Activated CD4-positive, alpha-beta T cell treated with anti-CD3 and anti-CD28 coated beads for 36 hours (primary cell): ENCODE results near the gene AKR1C8. TPM values are rescaled to one million over a fixed set of nuclear protein-coding genes. Genes with fewer than 3 reads are reported as not detected.
"Not testable (repeated sequence)": the region's sequence is repeated elsewhere in the genome, so short reads cannot be mapped to it uniquely, and the experiment has no call there.

Experiments used
- ATAC-seq: fragments of 200-7000 bp; cut with Tn5 transposase; one replicate; pipeline ENCODE4 v1.10.0; 2021; ENCODE audit warnings: mild to moderate bottlenecking, moderate library complexity
- CTCF ChIA-PET: fragments of 350-600 bp; sonication (Branson Sonifier 250); formaldehyde crosslinking; loops from one replicate; lab custom pipeline; 2021; ENCODE audit warnings: antibody characterized with exemption; lab: Charles Lee
- POLR2A ChIA-PET: fragments of 350-600 bp; sonication (Branson Sonifier 250); formaldehyde crosslinking; loops from one replicate; lab custom pipeline; 2021; ENCODE audit warnings: antibody characterized with exemption, inconsistent platforms; lab: Charles Lee
- DNase-seq: peaks from one replicate; pipeline ENCODE4 v3.0.0-alpha.2; 2020
- H3K27ac Mint-ChIP-seq: one replicate; pipeline ENCODE4 v1.8.0; 2021; ENCODE audit warnings: mixed read lengths
- H3K27me3 Mint-ChIP-seq: one replicate; pipeline ENCODE4 v1.8.0; 2021; ENCODE audit warnings: mixed read lengths
- H3K36me3 Mint-ChIP-seq: one replicate; pipeline ENCODE4 v1.8.0; 2021; ENCODE audit warnings: low read depth, mixed read lengths
- H3K4me1 Mint-ChIP-seq: one replicate; pipeline ENCODE4 v1.8.0; 2021; ENCODE audit warnings: mixed read lengths
- H3K4me3 Mint-ChIP-seq: one replicate; pipeline ENCODE4 v1.8.0; 2021; ENCODE audit warnings: mild to moderate bottlenecking, moderate library complexity, mixed read lengths
- H3K9me3 Mint-ChIP-seq: one replicate; pipeline ENCODE4 v1.8.0; 2021; ENCODE audit warnings: low read depth, mixed read lengths
- intact Hi-C, 2 experiments: fragments of 100-400 bp; cut with DNase I in 1 of 2; cut with micrococcal nuclease in 1 of 2; formaldehyde crosslinking; loops; one replicate each; pipeline versions ENCODE4 v1.14.2 to v1.15.1; 2022 to 2024; cut with DNase I, micrococcal nuclease
- total RNA-seq, 2 experiments: library from RNA; stranded (reverse); gene quantifications; one replicate each; pipeline ENCODE4 v1.2.3, GENCODE V29; 2021

AKR1C8 gene
- total RNA-seq, 2 experiments from 2014 or later: not detected

DNA sequence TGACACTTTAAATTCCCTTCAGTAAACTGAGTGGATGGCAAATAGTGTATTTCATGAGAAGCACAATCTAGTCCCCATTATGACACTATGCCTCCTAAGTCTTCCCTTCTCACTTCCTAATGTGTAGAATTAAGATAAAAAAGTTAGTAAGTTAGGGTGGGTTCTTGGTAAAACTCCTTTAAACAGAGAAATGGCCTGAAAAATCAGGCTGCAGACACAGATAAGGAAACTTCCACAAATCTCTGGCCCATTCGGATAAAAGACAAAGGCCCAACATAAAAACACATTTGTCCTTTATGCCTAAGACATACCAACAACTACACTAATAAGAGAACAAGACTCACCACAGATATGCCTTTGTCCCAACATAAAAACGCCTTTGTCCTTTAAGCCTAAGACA, 21.5 kb downstream of the AKR1C8 start:
- POLR2A ChIA-PET: no interaction called here
- DNase-seq (no peak), ATAC-seq (no peak)
- H3K4me1 Mint-ChIP-seq: peaks cover 4% of the 10 kb centered on the region
- peaks cover 10% of the 10 kb centered on the region for H3K36me3 Mint-ChIP-seq
- no peak overlapping the region for H3K27ac Mint-ChIP-seq
- peaks cover 33% of the 10 kb centered on the region for H3K9me3 Mint-ChIP-seq
- intact Hi-C loops: no loop called here
- CTCF ChIA-PET: no interaction called here
- H3K4me3 Mint-ChIP-seq: no peak overlapping the region
- H3K27me3 Mint-ChIP-seq: peaks cover 6% of the 10 kb centered on the region

DNA sequence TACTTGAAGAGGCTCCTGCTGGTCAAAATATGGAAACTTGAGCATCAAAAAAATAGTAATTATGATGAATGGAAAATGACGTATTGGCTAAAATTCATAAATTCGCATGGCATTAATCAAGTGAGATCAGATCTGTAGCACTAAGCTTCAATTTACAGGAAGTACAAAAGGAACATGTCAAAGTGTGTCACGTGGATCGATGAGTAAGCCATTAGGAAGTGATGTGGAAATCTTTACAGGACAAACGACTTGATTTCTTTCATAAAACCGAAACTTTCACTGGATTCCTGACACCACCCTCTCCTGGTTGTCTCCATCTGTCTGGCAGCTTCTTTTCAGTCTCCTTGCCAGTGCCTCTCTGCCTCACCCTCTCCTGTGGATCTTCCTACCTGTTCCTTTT, 25.8 kb downstream of the AKR1C8 start:
- no peak overlapping the region for H3K4me3 Mint-ChIP-seq
- POLR2A ChIA-PET: no interaction called here
- H3K36me3 Mint-ChIP-seq: peaks cover 2% of the 10 kb centered on the region
- H3K9me3 Mint-ChIP-seq: peaks cover 9% of the 10 kb centered on the region
- H3K4me1 Mint-ChIP-seq: no peaks in the 10 kb centered on the region
- intact Hi-C loops: no loop called here
- CTCF ChIA-PET: no interaction called here
- no peak overlapping the region for H3K27ac Mint-ChIP-seq
- DNase-seq: no peak
- ATAC-seq: no peak
- peaks cover 6% of the 10 kb centered on the region for H3K27me3 Mint-ChIP-seq

DNA sequence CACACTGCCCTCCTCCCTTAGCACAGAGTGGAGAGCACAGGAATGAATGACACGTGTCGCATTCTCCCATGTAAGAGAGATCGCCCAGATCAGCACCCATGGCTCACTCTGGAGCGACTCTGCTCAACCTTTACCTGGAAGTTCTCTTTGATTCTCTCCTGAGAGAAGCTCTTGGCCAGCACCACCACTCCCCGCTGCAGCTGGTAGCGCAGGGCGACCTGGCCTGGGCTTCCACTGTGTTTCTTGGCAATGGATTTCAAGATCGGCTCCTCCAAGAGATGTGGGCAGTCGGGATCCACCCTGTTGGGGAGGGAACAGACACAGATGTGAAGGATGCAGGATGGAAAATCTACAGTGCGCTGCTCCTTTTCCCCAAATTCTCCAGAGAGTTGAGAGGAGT, 27.4 kb downstream of the AKR1C8 start:
- DNase-seq (no peak), ATAC-seq (no peak)
- intact Hi-C loops: no loop called here
- Mint-ChIP-seq H3K4me1 (no peaks in the 10 kb centered on the region), H3K27ac (no peak overlapping the region), H3K27me3 (peaks cover 6% of the 10 kb centered on the region), H3K36me3 (no peaks in the 10 kb centered on the region), H3K4me3 (no peak overlapping the region), H3K9me3 (no peaks in the 10 kb centered on the region)
- ChIA-PET POLR2A (no interaction called here), CTCF (interaction anchor here (1.1 kb wide), 1 partner anchor 308 kb away, joined by 3 read pairs; no protein-coding TSS in a partner anchor)

DNA sequence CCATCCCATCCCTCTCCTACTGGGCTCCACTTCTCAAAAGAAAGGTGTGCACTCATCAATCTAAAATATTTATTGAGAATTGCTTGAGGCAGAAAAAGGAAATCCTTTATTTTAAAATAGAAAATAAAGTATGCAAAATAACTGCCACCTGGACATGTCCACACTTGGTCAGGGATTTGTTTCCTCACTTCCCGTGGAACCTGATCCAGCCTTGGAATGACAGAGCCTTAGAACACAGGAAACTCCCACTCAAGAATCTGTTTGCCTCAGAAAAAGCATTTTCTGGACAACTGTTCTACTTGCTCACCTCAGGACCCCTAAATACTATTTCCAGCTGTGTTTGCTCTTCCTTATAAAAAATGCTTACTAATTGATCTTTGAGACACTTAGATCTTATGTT, 29.0 kb downstream of the AKR1C8 start:
- no peak for DNase-seq
- ChIA-PET POLR2A (no interaction called here), CTCF (no interaction called here)
- intact Hi-C loops: no loop called here
- H3K9me3 Mint-ChIP-seq: peaks cover 3% of the 10 kb centered on the region
- H3K27me3 Mint-ChIP-seq: peaks cover 4% of the 10 kb centered on the region
- no peak overlapping the region for H3K4me3 Mint-ChIP-seq
- H3K27ac Mint-ChIP-seq: no peak overlapping the region
- H3K4me1 Mint-ChIP-seq: no peaks in the 10 kb centered on the region
- ATAC-seq: no peak
- H3K36me3 Mint-ChIP-seq: no peaks in the 10 kb centered on the region

DNA sequence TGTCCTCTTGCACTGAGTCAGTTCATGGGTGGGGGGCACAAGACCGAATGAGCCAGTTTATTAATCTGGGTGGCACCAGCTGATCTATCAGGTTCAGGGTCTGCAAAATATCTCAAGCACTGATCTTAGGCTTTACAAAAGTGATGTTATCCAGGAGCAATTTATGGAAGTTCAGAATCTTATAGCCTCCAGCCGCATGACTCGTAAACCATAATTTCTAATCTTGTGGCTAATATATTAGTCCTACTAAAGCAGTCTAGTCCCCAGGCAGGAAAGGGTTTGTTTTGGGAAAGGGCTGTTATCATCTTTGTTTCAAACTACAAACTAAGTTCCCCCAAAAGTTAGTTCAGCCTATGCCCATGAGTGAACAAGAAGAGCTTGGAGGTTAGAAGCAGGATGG, 33.9 kb downstream of the AKR1C8 start:
- no peaks in the 10 kb centered on the region for H3K36me3 Mint-ChIP-seq
- ATAC-seq: no peak
- no peak overlapping the region for H3K4me3 Mint-ChIP-seq
- ChIA-PET CTCF (no interaction called here), POLR2A (no interaction called here)
- peaks cover 4% of the 10 kb centered on the region for H3K27me3 Mint-ChIP-seq
- intact Hi-C loops: no loop called here
- H3K9me3 Mint-ChIP-seq: peaks cover 6% of the 10 kb centered on the region
- DNase-seq: no peak
- no peak overlapping the region for H3K27ac Mint-ChIP-seq
- H3K4me1 Mint-ChIP-seq: no peaks in the 10 kb centered on the region

DNA sequence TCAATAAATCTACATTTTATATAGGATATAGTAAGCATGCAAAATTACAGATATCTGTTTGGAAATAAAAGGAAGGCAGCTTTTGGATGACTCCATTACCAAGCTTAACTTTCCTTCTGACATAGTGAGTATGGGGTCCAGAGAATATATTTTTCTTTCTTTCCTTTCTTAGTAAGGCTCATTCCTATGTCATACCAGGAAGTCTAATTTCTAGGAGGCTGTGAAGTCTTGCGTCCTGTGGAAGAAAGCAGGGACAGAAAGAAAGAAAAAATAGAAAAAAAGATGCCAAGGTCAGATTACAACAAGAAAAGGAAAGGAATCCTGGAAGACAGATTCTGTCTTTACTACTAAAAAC, 36.3 kb downstream of the AKR1C8 start:
- CTCF ChIA-PET: interaction anchor here (1.0 kb wide), 1 partner anchor 13 kb away, joined by 3 read pairs; no protein-coding TSS in a partner anchor
- H3K27me3 Mint-ChIP-seq: peaks cover 4% of the 10 kb centered on the region
- H3K36me3 Mint-ChIP-seq: no peaks in the 10 kb centered on the region
- H3K9me3 Mint-ChIP-seq: peaks cover 6% of the 10 kb centered on the region
- H3K4me1 Mint-ChIP-seq: no peaks in the 10 kb centered on the region
- H3K4me3 Mint-ChIP-seq: no peak overlapping the region
- DNase-seq: no peak
- ATAC-seq: no peak
- POLR2A ChIA-PET: no interaction called here
- intact Hi-C loops: no loop called here
- H3K27ac Mint-ChIP-seq: no peak overlapping the region

DNA sequence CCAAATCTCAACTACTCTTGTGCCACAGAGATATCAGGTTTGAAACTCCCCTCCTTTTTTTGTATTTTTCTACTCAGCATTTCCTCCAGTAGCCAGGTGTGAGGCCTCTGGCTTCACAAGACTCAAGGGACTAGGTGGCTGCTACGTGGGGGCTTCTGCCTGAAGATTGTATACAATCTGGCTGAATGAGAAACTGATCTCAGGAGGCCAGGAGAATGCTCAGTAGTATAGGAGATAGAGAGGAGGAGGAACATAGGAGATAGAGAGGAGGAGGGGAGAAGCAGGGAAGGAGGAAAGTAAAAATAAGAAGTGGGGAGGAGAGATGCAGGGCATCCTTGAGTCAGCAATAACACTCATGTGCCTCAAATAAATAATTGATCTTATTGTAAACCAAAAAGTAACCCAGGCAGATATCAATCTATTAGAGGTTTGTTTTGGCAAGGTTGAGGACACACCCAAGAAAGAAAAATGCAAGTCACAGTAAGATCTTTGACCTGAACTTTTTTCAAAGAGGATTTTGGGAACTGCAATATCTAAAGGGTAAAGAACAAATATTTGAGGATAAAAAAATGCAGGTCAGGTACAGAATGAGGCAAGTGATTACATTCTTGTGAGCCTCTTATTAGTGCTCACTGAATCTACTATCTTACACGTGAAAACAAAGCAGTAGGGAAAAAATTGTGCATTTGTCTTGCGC, 36.8 kb downstream of the AKR1C8 start:
- H3K4me1 Mint-ChIP-seq: no peaks in the 10 kb centered on the region
- ATAC-seq (no peak), DNase-seq (no peak)
- H3K4me3 Mint-ChIP-seq: no peak overlapping the region
- H3K27me3 Mint-ChIP-seq: peaks cover 4% of the 10 kb centered on the region
- H3K36me3 Mint-ChIP-seq: no peaks in the 10 kb centered on the region
- CTCF ChIA-PET: interaction anchor here (1.0 kb wide), 1 partner anchor 13 kb away, joined by 3 read pairs; no protein-coding TSS in a partner anchor
- H3K27ac Mint-ChIP-seq: no peak overlapping the region
- peaks cover 6% of the 10 kb centered on the region for H3K9me3 Mint-ChIP-seq
- intact Hi-C loops: no loop called here
- POLR2A ChIA-PET: no interaction called here

DNA sequence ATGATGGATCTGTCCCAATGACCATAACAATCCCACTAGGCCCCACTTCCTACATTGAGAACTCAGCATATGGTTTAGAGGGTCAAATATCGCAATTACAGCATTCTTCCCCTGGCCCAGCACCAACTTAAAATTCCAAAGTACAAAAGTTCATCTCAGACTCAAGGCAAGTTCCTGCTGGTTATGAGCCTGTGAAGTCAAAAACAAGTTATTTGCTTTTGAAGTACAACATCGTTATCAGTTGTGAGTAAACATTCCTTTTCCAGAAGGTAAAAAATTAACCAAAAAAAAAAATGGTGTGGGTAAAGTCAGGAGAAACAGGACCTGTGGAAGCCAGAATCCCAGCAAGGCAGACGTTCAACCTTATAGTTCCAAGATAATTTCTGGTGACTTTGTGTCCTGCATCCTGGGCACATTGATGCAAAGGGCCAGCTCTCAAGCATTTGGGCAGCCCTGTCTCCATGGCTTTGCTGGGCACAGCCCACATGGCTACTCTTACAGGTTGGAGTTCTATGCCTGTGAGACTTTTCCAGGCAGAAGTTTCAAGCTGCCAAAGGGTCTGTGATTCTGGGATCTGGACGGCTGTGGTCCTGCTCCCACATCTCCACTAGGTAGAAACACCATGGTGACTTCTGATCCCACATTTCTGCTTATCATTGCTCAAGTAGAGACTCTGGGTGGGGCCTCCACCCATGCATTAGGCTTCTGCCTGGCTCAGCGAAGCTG, 37.5 kb downstream of the AKR1C8 start:
- no peak for DNase-seq
- Mint-ChIP-seq H3K27me3 (peaks cover 4% of the 10 kb centered on the region), H3K4me1 (no peaks in the 10 kb centered on the region), H3K9me3 (peaks cover 6% of the 10 kb centered on the region), H3K36me3 (no peaks in the 10 kb centered on the region), H3K27ac (no peak overlapping the region), H3K4me3 (no peak overlapping the region)
- CTCF ChIA-PET: no interaction called here
- POLR2A ChIA-PET: no interaction called here
- intact Hi-C loops: no loop called here
- ATAC-seq: no peak

DNA sequence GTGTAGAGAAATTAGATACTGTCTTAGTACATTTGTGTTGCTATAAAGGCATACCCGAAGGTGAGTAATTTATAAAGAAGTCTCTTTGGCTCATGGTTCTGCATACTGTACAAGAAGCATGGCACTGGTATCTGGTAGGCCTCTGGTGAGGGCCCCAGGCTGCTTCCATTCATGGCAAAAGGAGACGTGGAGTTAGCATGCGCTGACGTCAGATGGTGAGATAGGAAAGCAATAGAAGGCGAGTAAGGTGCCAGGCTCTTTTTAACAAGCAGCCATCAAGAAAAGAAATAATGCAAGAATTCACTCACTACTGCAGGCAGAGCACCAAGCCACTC, 38.1 kb downstream of the AKR1C8 start:
- ATAC-seq (no peak), DNase-seq (no peak)
- Mint-ChIP-seq H3K4me3 (no peak overlapping the region), H3K27me3 (peaks cover 4% of the 10 kb centered on the region), H3K36me3 (no peaks in the 10 kb centered on the region), H3K4me1 (no peaks in the 10 kb centered on the region), H3K27ac (no peak overlapping the region), H3K9me3 (peaks cover 6% of the 10 kb centered on the region)
- CTCF ChIA-PET: no interaction called here
- POLR2A ChIA-PET: no interaction called here
- intact Hi-C loops: no loop called here

DNA sequence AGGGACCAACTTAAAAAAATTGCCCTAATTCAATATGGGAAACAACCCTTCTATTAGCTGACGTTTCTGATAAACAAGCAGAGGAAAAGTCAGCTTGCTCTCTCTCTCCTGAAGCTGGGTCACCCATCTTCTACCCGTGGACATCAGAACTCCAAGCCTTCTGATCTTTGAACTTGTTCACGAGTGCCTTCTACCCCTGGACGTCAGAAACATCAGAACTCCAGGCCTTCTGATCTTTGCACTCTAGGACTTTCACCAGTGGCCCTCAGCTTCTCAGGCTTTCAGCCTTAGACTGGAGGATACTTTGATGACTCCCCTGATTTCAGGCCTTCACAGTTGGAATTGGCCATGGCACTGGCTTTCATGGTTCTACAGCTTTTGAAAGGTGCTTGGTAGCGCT, 41.8 kb downstream of the AKR1C8 start:
- Mint-ChIP-seq H3K4me1 (no peaks in the 10 kb centered on the region), H3K4me3 (no peak overlapping the region), H3K36me3 (no peaks in the 10 kb centered on the region), H3K27me3 (no peaks in the 10 kb centered on the region), H3K27ac (no peak overlapping the region), H3K9me3 (peaks cover 9% of the 10 kb centered on the region)
- CTCF ChIA-PET: no interaction called here
- ATAC-seq (no peak), DNase-seq (no peak)
- intact Hi-C loops: no loop called here
- POLR2A ChIA-PET: no interaction called here

DNA sequence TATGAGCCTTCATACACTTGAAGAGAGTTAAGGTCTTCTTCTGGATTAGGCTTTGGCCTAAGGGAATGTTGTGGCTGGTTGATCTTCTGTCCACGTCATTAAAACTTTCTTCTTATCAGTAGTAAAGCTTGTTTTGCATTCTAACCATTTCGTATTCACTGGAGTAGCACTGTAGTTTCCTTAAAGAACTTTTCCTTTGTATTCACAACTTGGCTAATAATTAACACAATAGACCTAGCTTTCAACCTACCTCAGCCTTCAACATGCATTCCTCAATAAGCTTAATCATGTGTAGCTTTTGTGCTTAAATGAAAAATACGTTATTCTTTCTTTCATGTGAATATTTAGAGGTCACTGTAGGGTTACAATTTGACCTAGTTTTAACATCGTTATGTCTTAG, 42.8 kb downstream of the AKR1C8 start:
- H3K27ac Mint-ChIP-seq: no peak overlapping the region
- H3K9me3 Mint-ChIP-seq: peaks cover 18% of the 10 kb centered on the region
- peaks cover 3% of the 10 kb centered on the region for H3K36me3 Mint-ChIP-seq
- intact Hi-C loops: no loop called here
- no peak for DNase-seq
- ATAC-seq: no peak
- peaks cover 2% of the 10 kb centered on the region for H3K27me3 Mint-ChIP-seq
- H3K4me3 Mint-ChIP-seq: no peak overlapping the region
- H3K4me1 Mint-ChIP-seq: no peaks in the 10 kb centered on the region
- ChIA-PET POLR2A (no interaction called here), CTCF (interaction anchor here (0.6 kb wide), 1 partner anchor 48 kb away, joined by 3 read pairs; the partner anchor contains the start of gene AKR1C3)

DNA sequence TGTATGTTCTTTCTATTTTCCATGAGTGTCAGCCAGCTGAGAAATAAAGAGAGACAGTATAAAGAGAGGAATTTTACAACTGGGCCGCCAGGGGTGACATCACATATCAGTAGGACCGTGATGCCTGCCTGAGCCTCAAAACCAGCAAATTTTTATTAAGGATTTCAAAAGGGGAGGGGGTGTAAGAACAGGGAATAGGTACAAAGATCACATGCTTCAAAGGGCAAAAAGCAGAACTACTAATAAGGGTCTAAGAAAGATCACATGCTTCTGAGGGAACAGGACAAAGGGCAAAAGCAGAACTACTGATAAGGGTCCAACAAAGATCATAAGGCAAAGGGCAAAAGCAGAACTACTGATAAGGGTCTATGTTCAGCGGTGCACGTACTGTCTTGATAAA, 47.3 kb downstream of the AKR1C8 start:
- H3K4me1 Mint-ChIP-seq, intact Hi-C loops, POLR2A ChIA-PET, H3K27me3 Mint-ChIP-seq, CTCF ChIA-PET, ATAC-seq, DNase-seq, H3K4me3 Mint-ChIP-seq, H3K36me3 Mint-ChIP-seq, H3K27ac Mint-ChIP-seq: not testable (repeated sequence)
- peaks cover 26% of the 10 kb centered on the region for H3K9me3 Mint-ChIP-seq
